Measurements from ENCODE around the gene PNPLA6. TPM values are rescaled to one million over a fixed set of nuclear protein-coding genes. Genes with fewer than 3 reads are reported as not detected.

Gene PNPLA6
- total and polyA plus RNA-seq, 9 of the 15 experiments (the other 6 are each of a cell fraction or from before 2014, with no cell fraction given) = 0.07 to 30.2 (median 8.3) TPM

DNA sequence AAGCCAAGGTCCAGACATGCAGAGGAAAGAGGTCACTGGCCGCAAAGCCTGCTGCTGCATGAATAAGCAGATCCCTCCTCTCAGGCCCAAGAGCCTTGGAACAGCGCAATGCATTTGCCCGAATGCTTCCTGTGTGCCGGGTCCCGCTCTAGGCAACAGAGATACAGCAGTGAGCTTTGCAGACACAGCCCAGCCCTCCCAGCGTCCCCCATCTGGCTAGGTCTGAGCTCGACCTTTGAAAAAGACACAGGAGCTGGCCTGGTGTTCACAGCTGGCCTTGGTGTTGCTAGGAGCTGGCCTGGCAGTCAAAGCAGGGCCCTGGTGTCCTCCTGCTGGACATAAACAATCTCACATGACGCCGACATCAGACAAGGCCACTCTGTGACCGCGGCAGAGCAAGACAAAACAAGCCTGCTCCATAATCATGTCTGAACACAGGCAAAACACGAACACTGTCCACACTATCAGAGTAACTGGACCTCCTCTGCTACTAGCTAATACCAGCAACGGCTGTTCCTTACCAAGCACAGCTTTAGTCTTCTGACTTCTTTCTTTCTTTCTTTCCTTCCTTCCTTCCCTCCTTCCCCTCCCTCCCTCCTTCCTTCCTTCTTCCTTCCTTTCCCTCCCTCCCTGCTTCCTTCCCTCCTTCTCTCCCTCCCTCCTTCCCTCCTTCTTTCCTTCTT, 41.0 kb upstream of the PNPLA6 start (continued):
- TF ChIP-seq, protein P1, sequence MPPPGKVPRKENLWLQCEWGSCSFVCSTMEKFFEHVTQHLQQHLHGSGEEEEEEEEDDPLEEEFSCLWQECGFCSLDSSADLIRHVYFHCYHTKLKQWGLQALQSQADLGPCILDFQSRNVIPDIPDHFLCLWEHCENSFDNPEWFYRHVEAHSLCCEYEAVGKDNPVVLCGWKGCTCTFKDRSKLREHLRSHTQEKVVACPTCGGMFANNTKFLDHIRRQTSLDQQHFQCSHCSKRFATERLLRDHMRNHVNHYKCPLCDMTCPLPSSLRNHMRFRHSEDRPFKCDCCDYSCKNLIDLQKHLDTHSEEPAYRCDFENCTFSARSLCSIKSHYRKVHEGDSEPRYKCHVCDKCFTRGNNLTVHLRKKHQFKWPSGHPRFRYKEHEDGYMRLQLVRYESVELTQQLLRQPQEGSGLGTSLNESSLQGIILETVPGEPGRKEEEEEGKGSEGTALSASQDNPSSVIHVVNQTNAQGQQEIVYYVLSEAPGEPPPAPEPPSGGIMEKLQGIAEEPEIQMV (tag; conservative IDR thresholded peaks at IDR 0.05; ENCODE audit: low read depth) = peak; percentile 73; the same call in 1 of the 2 replicates
- TF ChIP-seq, protein P2, sequence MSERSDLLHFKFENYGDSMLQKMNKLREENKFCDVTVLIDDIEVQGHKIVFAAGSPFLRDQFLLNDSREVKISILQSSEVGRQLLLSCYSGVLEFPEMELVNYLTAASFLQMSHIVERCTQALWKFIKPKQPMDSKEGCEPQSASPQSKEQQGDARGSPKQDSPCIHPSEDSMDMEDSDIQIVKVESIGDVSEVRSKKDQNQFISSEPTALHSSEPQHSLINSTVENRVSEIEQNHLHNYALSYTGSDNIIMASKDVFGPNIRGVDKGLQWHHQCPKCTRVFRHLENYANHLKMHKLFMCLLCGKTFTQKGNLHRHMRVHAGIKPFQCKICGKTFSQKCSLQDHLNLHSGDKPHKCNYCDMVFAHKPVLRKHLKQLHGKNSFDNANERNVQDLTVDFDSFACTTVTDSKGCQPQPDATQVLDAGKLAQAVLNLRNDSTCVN (CRISPR knock-in tag; IDR thresholded peaks at IDR 0.05) = peak; percentile 97
- TF ChIP-seq NFYB (IDR thresholded peaks at IDR 0.05; ENCODE audit: extremely low read depth, insufficient read length) (no peak), POLR2B (IDR thresholded peaks at IDR 0.05; ENCODE audit: low read depth, partially characterized antibody) (no peak), STAT5A (IDR thresholded peaks at IDR 0.05; ENCODE audit: borderline replicate concordance, low read length) (no peak), MTA2 (IDR thresholded peaks at IDR 0.05; ENCODE audit: low read depth) (peak; percentile 32; the same call in 1 of the 2 replicates), ZNF12 (CRISPR knock-in tag; IDR thresholded peaks at IDR 0.05) (0 out of 2 replicates have a peak, but pooled peaks have one; percentile 33)
- TF ChIP-seq, protein P3, sequence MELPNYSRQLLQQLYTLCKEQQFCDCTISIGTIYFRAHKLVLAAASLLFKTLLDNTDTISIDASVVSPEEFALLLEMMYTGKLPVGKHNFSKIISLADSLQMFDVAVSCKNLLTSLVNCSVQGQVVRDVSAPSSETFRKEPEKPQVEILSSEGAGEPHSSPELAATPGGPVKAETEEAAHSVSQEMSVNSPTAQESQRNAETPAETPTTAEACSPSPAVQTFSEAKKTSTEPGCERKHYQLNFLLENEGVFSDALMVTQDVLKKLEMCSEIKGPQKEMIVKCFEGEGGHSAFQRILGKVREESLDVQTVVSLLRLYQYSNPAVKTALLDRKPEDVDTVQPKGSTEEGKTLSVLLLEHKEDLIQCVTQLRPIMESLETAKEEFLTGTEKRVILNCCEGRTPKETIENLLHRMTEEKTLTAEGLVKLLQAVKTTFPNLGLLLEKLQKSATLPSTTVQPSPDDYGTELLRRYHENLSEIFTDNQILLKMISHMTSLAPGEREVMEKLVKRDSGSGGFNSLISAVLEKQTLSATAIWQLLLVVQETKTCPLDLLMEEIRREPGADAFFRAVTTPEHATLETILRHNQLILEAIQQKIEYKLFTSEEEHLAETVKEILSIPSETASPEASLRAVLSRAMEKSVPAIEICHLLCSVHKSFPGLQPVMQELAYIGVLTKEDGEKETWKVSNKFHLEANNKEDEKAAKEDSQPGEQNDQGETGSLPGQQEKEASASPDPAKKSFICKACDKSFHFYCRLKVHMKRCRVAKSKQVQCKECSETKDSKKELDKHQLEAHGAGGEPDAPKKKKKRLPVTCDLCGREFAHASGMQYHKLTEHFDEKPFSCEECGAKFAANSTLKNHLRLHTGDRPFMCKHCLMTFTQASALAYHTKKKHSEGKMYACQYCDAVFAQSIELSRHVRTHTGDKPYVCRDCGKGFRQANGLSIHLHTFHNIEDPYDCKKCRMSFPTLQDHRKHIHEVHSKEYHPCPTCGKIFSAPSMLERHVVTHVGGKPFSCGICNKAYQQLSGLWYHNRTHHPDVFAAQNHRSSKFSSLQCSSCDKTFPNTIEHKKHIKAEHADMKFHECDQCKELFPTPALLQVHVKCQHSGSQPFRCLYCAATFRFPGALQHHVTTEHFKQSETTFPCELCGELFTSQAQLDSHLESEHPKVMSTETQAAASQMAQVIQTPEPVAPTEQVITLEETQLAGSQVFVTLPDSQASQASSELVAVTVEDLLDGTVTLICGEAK (IDR thresholded peaks at IDR 0.05) = no peak
- TF ChIP-seq, protein P3 (CRISPR knock-in tag; IDR thresholded peaks at IDR 0.05) = no peak
